A673 (cell line): ENCODE data around the gene TK2.

Experiments used
- EZH2 ChIP-seq: fragments of 200-600 bp; sonication (generic); IDR thresholded peaks from 2 replicates; pipeline ENCODE4 v1.6.1; 2017; ENCODE audit warnings: borderline replicate concordance, low read depth, mild to moderate bottlenecking, mixed read lengths, antibody characterized with exemption, low read length; ENCODE audit not compliant: poor library complexity, severe bottlenecking
- TF ChIP-seq, protein P1 (sequence below): fragments of 300-800, 200-600 bp; sonication (generic); conservative IDR thresholded peaks from 2 replicates; pipeline ENCODE4 v1.5.1; 2017; ENCODE audit warnings: low read depth, mild to moderate bottlenecking, antibody characterized with exemption, low read length, moderate library complexity, mixed read lengths

DNA sequence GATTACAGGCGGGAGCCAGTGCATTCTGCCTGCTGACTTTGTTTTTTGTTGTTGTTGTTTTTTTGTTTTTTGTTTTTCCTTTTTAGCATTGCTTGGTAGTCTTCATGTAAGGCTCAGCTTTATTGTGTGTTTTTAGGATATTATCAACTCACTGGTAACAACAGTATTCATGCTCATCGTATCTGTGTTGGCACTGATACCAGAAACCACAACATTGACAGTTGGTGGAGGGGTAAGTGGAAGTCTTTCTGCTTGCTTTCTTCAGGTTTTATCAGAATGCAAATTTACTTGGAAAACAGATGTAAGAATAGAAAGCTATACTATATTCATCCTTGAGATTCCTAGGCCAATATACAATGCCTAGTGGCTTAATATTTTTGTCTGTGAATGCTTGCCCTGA is 13.1 kb upstream of the TK2 start:
- TF ChIP-seq, protein P1, sequence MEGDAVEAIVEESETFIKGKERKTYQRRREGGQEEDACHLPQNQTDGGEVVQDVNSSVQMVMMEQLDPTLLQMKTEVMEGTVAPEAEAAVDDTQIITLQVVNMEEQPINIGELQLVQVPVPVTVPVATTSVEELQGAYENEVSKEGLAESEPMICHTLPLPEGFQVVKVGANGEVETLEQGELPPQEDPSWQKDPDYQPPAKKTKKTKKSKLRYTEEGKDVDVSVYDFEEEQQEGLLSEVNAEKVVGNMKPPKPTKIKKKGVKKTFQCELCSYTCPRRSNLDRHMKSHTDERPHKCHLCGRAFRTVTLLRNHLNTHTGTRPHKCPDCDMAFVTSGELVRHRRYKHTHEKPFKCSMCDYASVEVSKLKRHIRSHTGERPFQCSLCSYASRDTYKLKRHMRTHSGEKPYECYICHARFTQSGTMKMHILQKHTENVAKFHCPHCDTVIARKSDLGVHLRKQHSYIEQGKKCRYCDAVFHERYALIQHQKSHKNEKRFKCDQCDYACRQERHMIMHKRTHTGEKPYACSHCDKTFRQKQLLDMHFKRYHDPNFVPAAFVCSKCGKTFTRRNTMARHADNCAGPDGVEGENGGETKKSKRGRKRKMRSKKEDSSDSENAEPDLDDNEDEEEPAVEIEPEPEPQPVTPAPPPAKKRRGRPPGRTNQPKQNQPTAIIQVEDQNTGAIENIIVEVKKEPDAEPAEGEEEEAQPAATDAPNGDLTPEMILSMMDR = no peak
- no peak for TF ChIP-seq EZH2
